K562 (cell line): Measurements from ENCODE around the gene CMTM1. TPM values are rescaled to one million over a fixed set of nuclear protein-coding genes. Genes with fewer than 3 reads are reported as not detected.

Experiments used
- CBFA2T3 ChIP-seq: fragments of 450-650 bp; IDR thresholded peaks from 2 replicates; pipeline ENCODE4 v1.6.1; 2017
- DNMT1 ChIP-seq: fragments of 450-650 bp; IDR thresholded peaks from 2 replicates; pipeline ENCODE4 v1.6.1; 2016; ENCODE audit warnings: antibody characterized with exemption, mild to moderate bottlenecking
- ETV1 ChIP-seq: fragments of 450-650 bp; conservative IDR thresholded peaks from 2 replicates; pipeline ENCODE4 v1.6.1; 2016; ENCODE audit warnings: missing genetic modification characterization, control low read depth, low read depth, missing compliant biosample characterization
- FOS ChIP-seq: IDR thresholded peaks from 3 replicates; pipeline ENCODE4 v1.6.1; 2011; ENCODE audit not compliant: insufficient read length; ENCODE audit errors: extremely low read depth
- KAT8 ChIP-seq: fragments of 450-650 bp; IDR thresholded peaks from 2 replicates; pipeline ENCODE4 v1.6.1; 2016; ENCODE audit warnings: low read depth, mild to moderate bottlenecking
- LEF1 ChIP-seq: fragments of 450-650 bp; IDR thresholded peaks from 2 replicates; pipeline ENCODE4 v1.6.1; 2016; ENCODE audit warnings: mild to moderate bottlenecking
- MBD2 ChIP-seq: sonication (generic); IDR thresholded peaks from 2 replicates; pipeline ENCODE4 v1.6.1; 2016; ENCODE audit warnings: low read depth, borderline replicate concordance
- MCM3 ChIP-seq: fragments of 450-650 bp; IDR thresholded peaks from 2 replicates; pipeline ENCODE4 v1.6.1; 2016
- PRPF4 ChIP-seq: fragments of 200-400 bp; formaldehyde crosslinking; IDR thresholded peaks from one replicate; pipeline ENCODE4 v1.6.1; 2017; ENCODE audit warnings: low read length, low read depth, mild to moderate bottlenecking; ENCODE audit not compliant: insufficient read depth, poor library complexity, severe bottlenecking
- RB1 ChIP-seq: fragments of 450-650 bp; IDR thresholded peaks from 2 replicates; pipeline ENCODE4 v1.6.1; 2017; ENCODE audit warnings: low read depth, mild to moderate bottlenecking
- SLC30A9 ChIP-seq: fragments of 250-450 bp; sonication (Bioruptor Pico); IDR thresholded peaks from 2 replicates; pipeline ENCODE4 v1.8.0; 2022; ENCODE audit warnings: mild to moderate bottlenecking, moderate library complexity
- SOX6 ChIP-seq: fragments of 450-650 bp; IDR thresholded peaks from 2 replicates; pipeline ENCODE4 v1.6.1; 2014; ENCODE audit warnings: mild to moderate bottlenecking
- SP1 ChIP-seq: sonication (generic); formaldehyde crosslinking; IDR thresholded peaks from 2 replicates; pipeline ENCODE4 v1.8.1; 2022; ENCODE audit warnings: mild to moderate bottlenecking, missing genetic modification reagents
- WHSC1 ChIP-seq: IDR thresholded peaks from one replicate; pipeline ENCODE4 v1.6.1; 2012; ENCODE audit warnings: low read length, control low read depth, inconsistent platforms
- ZFX ChIP-seq: sonication (generic); formaldehyde crosslinking; IDR thresholded peaks from 2 replicates; pipeline ENCODE4 v1.8.0; 2022; ENCODE audit warnings: mild to moderate bottlenecking, missing genetic modification reagents, moderate library complexity
- ZNF133 ChIP-seq: fragments of 250-450 bp; sonication (Bioruptor Pico); IDR thresholded peaks from 2 replicates; pipeline ENCODE4 v1.4.0; 2020; ENCODE audit warnings: mild to moderate bottlenecking
- ZNF197 ChIP-seq: fragments of 200-800 bp; sonication (Bioruptor generic); IDR thresholded peaks from 2 replicates; pipeline ENCODE4 v1.6.1; 2016; ENCODE audit warnings: low read depth, missing genetic modification characterization, missing compliant biosample characterization
- ZNF212 ChIP-seq: fragments of 450-650 bp; formaldehyde crosslinking; IDR thresholded peaks from 2 replicates; pipeline ENCODE4 v1.4.0; 2020; ENCODE audit warnings: mild to moderate bottlenecking
- ZNF764 ChIP-seq: fragments of 250-450 bp; sonication (Bioruptor Pico); IDR thresholded peaks from 2 replicates; pipeline ENCODE4 v1.4.0; 2020; ENCODE audit warnings: low read depth, mild to moderate bottlenecking, moderate library complexity
- polyA plus RNA-seq, 8 experiments: library from polyadenylated mRNA; depleted of rRNA in 4 of 8; stranded (reverse) in 5 of 8; unstranded in 3 of 8; fragments of >200 nt; fragmentation: Nextera tagmentation in 2 of 8; fragmentation: Illumina TruSeq in 1 of 8; extraction: Ambion mirVana in 2 of 8; extraction: Trizol in 1 of 8; gene quantifications; 2 replicates each; pipeline versions ENCODE4 v1.2.1 to v1.2.3, GENCODE V29; 2011 to 2014; ENCODE audit warnings: inconsistent platforms in 1 of 8, missing spikeins in 1 of 8
- total RNA-seq, 7 experiments: library from RNA; depleted of rRNA in 6 of 7; stranded (reverse); fragments of >200 nt in 6 of 7; fragmentation: Illumina TruSeq in 2 of 7; extraction: Trizol in 2 of 7; gene quantifications; 2 replicates each; pipeline versions ENCODE4 v1.2.1 to v1.2.3, GENCODE V29; 2011 to 2021; ENCODE audit warnings: low replicate concordance in 1 of 7
- TF ChIP-seq, protein P1 (sequence below), 2 experiments: fragments of 150-350 bp in 1 of 2; IDR thresholded peaks; 2 replicates each; pipeline ENCODE4 v1.6.1; 2012 to 2016; ENCODE audit warnings: low read depth in 2 of 2, low read length in 2 of 2, mild to moderate bottlenecking in 1 of 2, moderate library complexity in 1 of 2
- TF ChIP-seq, protein P2 (sequence below), 2 experiments: fragments of 200-800 bp in 1 of 2; sonication (Bioruptor generic) in 1 of 2; sonication (generic) in 1 of 2; formaldehyde crosslinking in 1 of 2; IDR thresholded peaks in 1 of 2; conservative IDR thresholded peaks in 1 of 2; 2 replicates each; pipeline versions ENCODE4 v1.5.0 to v1.6.1; 2016 to 2020; ENCODE audit warnings: missing compliant biosample characterization in 1 of 2, missing genetic modification characterization in 1 of 2, missing genetic modification reagents in 1 of 2
- TF ChIP-seq, protein P3 (sequence below): fragments of 450-650 bp; IDR thresholded peaks from 2 replicates; pipeline ENCODE4 v1.6.1; 2016; ENCODE audit warnings: antibody characterized with exemption

The CMTM1 gene
- total and polyA plus RNA-seq, 9 of the 15 experiments (the other 6 are each of a cell fraction or from before 2014, with no cell fraction given): 0.25 to 2.6 (median 1.1) TPM; not detected in 2

DNA sequence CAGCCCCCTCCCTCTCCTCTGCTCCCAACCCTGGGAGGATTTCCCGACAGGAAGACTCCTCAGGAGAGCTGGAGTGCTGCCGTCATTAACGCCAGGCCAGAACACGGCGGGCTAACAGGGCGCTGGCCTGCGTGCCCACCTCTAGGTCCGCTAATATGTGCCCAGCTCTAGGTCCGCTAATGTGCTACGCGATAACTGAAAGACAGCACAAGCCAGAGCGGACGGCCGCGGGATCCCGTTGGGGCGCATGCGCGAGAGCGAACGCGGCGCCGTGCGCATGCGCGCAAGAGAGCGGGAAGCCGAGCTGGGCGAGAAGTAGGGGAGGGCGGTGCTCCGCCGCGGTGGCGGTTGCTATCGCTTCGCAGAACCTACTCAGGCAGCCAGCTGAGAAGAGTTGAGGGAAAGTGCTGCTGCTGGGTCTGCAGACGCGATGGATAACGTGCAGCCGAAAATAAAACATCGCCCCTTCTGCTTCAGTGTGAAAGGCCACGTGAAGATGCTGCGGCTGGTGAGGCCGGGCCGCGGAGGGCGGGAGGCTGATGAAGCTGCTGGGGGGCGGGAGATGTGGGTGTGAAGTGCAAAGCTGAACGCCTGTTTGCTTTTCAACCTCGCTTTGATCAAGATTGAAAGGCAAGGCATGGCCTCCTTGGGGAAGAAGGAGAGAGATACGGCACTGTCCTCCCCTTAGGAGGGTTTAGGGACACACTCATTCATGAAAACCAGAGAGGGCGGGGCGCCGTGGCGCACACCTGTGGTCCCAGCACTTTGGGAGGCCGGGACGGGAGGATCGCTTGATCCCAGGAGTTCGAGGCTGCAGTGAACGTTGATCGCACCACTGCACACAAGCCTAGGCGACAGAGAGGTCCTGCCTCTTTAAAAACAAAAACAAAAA is 13.7 kb upstream of the CMTM1 start, which contains the start of gene CKLF (continued):
- TF ChIP-seq ZNF197 (no peak), SLC30A9 (CRISPR knock-in tag) (no peak), MCM3 (no peak), WHSC1 (no peak), KAT8 (no peak), RB1 (peak; percentile 68), LEF1 (peak; percentile 35; the same call in 1 of the 2 replicates), SP1 (CRISPR knock-in tag) (peak; percentile 31; the same call in 1 of the 2 replicates), ZNF133 (CRISPR knock-in tag) (no peak), DNMT1 (no peak), CBFA2T3 (peak; percentile 42; the same call in 1 of the 2 replicates), FOS (no peak), SOX6 (0 out of 2 replicates have a peak, but pooled peaks have one; percentile 46), ZFX (CRISPR knock-in tag) (peak; percentile 90), ETV1 (no peak), ZNF764 (CRISPR knock-in tag) (no peak), ZNF212 (CRISPR knock-in tag) (no peak), MBD2 (0 out of 2 replicates have a peak, but pooled peaks have one; percentile 59), PRPF4 (no peak)
- TF ChIP-seq, protein P1, sequence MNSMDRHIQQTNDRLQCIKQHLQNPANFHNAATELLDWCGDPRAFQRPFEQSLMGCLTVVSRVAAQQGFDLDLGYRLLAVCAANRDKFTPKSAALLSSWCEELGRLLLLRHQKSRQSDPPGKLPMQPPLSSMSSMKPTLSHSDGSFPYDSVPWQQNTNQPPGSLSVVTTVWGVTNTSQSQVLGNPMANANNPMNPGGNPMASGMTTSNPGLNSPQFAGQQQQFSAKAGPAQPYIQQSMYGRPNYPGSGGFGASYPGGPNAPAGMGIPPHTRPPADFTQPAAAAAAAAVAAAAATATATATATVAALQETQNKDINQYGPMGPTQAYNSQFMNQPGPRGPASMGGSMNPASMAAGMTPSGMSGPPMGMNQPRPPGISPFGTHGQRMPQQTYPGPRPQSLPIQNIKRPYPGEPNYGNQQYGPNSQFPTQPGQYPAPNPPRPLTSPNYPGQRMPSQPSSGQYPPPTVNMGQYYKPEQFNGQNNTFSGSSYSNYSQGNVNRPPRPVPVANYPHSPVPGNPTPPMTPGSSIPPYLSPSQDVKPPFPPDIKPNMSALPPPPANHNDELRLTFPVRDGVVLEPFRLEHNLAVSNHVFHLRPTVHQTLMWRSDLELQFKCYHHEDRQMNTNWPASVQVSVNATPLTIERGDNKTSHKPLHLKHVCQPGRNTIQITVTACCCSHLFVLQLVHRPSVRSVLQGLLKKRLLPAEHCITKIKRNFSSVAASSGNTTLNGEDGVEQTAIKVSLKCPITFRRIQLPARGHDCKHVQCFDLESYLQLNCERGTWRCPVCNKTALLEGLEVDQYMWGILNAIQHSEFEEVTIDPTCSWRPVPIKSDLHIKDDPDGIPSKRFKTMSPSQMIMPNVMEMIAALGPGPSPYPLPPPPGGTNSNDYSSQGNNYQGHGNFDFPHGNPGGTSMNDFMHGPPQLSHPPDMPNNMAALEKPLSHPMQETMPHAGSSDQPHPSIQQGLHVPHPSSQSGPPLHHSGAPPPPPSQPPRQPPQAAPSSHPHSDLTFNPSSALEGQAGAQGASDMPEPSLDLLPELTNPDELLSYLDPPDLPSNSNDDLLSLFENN (IDR thresholded peaks at IDR 0.05; ENCODE audit: low read depth in 2 of 2, low read length in 2 of 2): no peak
- TF ChIP-seq, protein P2, sequence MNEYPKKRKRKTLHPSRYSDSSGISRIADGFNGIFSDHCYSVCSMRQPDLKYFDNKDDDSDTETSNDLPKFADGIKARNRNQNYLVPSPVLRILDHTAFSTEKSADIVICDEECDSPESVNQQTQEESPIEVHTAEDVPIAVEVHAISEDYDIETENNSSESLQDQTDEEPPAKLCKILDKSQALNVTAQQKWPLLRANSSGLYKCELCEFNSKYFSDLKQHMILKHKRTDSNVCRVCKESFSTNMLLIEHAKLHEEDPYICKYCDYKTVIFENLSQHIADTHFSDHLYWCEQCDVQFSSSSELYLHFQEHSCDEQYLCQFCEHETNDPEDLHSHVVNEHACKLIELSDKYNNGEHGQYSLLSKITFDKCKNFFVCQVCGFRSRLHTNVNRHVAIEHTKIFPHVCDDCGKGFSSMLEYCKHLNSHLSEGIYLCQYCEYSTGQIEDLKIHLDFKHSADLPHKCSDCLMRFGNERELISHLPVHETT (CRISPR knock-in tag; conservative IDR thresholded peaks at IDR 0.05 in 1 of 2, IDR thresholded peaks at IDR 0.05 in 1 of 2): peak in 1 of 2 experiments; percentile 54; a peak in 2 of 4 replicates
- TF ChIP-seq, protein P3, sequence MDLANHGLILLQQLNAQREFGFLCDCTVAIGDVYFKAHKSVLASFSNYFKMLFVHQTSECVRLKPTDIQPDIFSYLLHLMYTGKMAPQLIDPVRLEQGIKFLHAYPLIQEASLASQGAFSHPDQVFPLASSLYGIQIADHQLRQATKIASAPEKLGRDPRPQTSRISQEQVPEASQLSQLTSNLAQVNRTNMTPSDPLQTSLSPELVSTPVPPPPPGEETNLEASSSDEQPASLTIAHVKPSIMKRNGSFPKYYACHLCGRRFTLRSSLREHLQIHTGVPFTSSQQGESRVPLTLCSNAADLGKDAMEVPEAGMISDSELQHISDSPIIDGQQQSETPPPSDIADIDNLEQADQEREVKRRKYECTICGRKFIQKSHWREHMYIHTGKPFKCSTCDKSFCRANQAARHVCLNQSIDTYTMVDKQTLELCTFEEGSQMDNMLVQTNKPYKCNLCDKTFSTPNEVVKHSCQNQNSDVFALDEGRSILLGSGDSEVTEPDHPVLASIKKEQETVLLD: peak; percentile 100
